ENCODE measurements around the gene PNKD. TPM values are rescaled to one million over a fixed set of nuclear protein-coding genes. Genes with fewer than 3 reads are reported as not detected.

The PNKD gene
- total and polyA plus RNA-seq, 2 of the 8 experiments (the other 6 are each of a cell fraction or from before 2014, with no cell fraction given) = 43.9 to 65.4 TPM

DNA sequence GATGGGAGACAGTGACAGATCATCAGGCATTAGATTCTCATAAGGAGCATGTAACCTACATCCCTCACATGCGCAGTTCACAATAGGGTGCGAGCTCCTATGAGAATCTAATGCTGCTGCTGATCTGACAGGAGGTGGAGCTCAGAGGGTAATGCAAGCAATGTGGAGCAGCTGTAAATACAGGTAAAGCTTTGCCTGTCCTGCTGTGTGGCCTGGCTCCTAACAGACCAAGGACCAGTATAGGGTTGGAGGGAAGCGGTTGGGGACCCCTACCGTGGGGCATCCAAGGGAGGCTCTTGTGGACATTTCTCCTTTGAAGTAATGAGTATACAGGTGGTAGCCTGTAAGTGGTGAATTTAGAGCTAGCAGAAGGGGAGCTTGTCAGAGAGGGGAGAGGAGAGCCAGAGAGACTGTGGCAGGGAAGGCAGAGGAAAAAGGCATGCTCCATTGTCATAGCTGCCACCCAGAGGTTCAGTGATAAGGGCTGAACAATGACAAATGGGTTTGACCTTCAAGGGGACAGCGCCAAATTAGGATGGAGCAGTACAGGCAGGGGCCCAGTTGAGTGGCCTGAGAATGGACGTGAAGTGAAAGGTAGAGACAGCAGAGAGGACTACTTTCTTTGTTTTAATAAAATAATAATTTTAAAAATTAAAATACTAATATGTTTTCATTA, 37.2 kb downstream of the PNKD start (continued):
- TF ChIP-seq, protein P1, sequence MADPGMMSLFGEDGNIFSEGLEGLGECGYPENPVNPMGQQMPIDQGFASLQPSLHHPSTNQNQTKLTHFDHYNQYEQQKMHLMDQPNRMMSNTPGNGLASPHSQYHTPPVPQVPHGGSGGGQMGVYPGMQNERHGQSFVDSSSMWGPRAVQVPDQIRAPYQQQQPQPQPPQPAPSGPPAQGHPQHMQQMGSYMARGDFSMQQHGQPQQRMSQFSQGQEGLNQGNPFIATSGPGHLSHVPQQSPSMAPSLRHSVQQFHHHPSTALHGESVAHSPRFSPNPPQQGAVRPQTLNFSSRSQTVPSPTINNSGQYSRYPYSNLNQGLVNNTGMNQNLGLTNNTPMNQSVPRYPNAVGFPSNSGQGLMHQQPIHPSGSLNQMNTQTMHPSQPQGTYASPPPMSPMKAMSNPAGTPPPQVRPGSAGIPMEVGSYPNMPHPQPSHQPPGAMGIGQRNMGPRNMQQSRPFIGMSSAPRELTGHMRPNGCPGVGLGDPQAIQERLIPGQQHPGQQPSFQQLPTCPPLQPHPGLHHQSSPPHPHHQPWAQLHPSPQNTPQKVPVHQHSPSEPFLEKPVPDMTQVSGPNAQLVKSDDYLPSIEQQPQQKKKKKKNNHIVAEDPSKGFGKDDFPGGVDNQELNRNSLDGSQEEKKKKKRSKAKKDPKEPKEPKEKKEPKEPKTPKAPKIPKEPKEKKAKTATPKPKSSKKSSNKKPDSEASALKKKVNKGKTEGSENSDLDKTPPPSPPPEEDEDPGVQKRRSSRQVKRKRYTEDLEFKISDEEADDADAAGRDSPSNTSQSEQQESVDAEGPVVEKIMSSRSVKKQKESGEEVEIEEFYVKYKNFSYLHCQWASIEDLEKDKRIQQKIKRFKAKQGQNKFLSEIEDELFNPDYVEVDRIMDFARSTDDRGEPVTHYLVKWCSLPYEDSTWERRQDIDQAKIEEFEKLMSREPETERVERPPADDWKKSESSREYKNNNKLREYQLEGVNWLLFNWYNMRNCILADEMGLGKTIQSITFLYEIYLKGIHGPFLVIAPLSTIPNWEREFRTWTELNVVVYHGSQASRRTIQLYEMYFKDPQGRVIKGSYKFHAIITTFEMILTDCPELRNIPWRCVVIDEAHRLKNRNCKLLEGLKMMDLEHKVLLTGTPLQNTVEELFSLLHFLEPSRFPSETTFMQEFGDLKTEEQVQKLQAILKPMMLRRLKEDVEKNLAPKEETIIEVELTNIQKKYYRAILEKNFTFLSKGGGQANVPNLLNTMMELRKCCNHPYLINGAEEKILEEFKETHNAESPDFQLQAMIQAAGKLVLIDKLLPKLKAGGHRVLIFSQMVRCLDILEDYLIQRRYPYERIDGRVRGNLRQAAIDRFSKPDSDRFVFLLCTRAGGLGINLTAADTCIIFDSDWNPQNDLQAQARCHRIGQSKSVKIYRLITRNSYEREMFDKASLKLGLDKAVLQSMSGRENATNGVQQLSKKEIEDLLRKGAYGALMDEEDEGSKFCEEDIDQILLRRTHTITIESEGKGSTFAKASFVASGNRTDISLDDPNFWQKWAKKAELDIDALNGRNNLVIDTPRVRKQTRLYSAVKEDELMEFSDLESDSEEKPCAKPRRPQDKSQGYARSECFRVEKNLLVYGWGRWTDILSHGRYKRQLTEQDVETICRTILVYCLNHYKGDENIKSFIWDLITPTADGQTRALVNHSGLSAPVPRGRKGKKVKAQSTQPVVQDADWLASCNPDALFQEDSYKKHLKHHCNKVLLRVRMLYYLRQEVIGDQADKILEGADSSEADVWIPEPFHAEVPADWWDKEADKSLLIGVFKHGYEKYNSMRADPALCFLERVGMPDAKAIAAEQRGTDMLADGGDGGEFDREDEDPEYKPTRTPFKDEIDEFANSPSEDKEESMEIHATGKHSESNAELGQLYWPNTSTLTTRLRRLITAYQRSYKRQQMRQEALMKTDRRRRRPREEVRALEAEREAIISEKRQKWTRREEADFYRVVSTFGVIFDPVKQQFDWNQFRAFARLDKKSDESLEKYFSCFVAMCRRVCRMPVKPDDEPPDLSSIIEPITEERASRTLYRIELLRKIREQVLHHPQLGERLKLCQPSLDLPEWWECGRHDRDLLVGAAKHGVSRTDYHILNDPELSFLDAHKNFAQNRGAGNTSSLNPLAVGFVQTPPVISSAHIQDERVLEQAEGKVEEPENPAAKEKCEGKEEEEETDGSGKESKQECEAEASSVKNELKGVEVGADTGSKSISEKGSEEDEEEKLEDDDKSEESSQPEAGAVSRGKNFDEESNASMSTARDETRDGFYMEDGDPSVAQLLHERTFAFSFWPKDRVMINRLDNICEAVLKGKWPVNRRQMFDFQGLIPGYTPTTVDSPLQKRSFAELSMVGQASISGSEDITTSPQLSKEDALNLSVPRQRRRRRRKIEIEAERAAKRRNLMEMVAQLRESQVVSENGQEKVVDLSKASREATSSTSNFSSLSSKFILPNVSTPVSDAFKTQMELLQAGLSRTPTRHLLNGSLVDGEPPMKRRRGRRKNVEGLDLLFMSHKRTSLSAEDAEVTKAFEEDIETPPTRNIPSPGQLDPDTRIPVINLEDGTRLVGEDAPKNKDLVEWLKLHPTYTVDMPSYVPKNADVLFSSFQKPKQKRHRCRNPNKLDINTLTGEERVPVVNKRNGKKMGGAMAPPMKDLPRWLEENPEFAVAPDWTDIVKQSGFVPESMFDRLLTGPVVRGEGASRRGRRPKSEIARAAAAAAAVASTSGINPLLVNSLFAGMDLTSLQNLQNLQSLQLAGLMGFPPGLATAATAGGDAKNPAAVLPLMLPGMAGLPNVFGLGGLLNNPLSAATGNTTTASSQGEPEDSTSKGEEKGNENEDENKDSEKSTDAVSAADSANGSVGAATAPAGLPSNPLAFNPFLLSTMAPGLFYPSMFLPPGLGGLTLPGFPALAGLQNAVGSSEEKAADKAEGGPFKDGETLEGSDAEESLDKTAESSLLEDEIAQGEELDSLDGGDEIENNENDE (IDR thresholded peaks at IDR 0.05; ENCODE audit: insufficient replicate concordance, low read length) = no peak
- TF ChIP-seq HDAC2 (IDR thresholded peaks at IDR 0.05; ENCODE audit: borderline replicate concordance in 1 of 2, low read depth in 2 of 2, low read length in 2 of 2) (no peak), TAF1 (IDR thresholded peaks at IDR 0.05; ENCODE audit: low read depth, low read length) (no peak), SAP30 (IDR thresholded peaks at IDR 0.05; ENCODE audit: insufficient read depth, insufficient replicate concordance, low read length) (no peak), KDM4A (IDR thresholded peaks at IDR 0.05; ENCODE audit: low read depth, low read length, severe bottlenecking) (no peak), KDM5A (IDR thresholded peaks at IDR 0.05; ENCODE audit: low read length) (no peak), POLR2A (IDR thresholded peaks at IDR 0.05; ENCODE audit: control extremely low read depth in 1 of 2, low read depth in 2 of 2, low read length in 2 of 2) (no peak), EP300 (IDR thresholded peaks at IDR 0.05; ENCODE audit: borderline replicate concordance in 1 of 2, low read depth in 2 of 2, low read length in 2 of 2) (no peak), FOSL1 (IDR thresholded peaks at IDR 0.05; ENCODE audit: insufficient read depth, low read depth, low read length) (no peak), TEAD4 (IDR thresholded peaks at IDR 0.05; ENCODE audit: low read depth, low read length) (no peak)
